Activated T-cell treated with anti-CD3 and anti-CD28 coated beads, Interleukin-2, amount 50 U/mL, for 48 hours (primary cell): ENCODE results near the gene MRPS21.
"Not testable (repeated sequence)": the region's sequence is repeated elsewhere in the genome, so short reads cannot be mapped to it uniquely, and the experiment has no call there.

Source experiments
- DNase-seq, 2 experiments: peaks; one replicate each; pipeline ENCODE4 v3.0.0-alpha.2; 2020

The MRPS21 gene

DNA sequence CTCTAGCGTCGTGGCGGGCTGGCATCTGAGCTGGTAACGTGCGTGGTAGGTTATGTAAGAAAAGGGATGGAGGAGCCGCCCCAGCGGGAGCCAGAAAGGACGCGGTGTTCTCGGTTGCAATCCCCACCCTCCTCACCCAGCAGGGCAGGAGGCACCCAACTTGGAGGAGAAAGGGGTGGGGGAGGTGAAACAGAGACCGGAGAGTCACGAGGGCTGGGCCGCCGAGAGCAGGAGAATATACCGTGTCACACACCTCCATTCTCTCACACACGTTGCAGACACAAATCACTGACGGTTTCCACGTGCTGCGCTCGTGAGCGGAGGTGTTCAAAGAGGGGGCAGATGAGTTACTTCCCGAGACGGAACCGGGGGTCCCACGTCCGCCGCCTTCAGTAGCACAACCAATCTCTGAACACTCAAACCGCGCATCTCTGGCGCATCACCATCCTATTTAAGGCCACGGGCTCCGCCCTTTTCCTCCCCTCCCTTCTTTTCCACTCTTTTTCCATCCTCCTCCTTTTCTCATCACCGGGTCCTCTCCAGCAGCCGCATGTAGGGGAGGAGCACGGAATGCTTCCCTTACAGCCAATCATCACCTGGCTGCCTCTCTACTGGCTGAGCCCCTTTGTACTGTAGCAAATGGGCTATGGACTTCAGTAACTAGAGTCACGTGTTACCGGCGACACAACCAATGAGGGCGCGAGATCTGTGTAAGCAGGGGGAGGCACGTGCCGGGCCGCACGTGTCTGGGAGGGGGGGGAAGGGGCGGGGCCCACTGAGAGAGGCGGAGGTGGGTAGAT lies 11.7 kb upstream of the MRPS21 start, which contains the start of gene CIART:
CIART (plus strand) TSS at position 797 of the 800 bp plus-strand sequence. CDS start 714 bp downstream, outside the sequence.
- DNase-seq: peak; percentile 78 to 80

DNA sequence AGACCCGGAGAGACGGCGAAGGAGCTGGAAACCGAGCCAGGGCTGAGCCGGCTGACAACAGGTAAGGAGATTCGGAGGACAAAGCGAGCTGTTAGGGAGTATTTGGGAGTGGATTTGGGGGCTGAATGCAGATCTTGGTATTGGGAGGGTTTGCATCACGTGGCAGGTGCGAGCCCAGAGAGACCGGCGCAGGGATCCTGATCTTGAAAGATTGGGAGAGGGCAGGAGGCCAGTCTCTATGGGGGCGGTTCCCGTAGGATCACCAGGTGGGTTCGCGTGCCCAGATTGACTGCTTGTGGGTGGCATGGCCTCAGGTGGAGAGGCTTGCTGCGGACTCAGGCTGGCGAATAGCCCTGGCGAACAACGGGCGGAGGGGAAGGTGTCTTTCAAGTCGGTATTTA lies 11.1 kb upstream of the MRPS21 start:
- no peak for DNase-seq

DNA sequence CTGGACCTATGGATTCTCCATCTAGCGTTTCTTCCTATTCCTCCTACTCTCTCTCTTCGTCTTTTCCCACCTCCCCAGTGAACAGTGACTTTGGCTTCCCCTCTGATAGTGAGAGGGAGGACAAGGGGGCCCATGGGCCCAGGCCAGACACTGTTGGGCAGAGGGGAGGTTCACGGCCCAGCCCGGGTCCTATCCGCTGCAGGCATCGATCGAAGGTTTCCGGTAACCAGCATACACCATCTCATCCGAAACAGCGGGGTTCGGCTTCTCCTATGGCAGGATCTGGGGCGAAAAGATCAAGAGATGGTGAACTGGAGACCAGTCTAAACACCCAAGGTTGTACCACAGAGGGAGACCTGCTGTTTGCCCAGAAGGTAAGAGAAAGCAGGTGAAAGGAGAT lies 10.4 kb upstream of the MRPS21 start:
- DNase-seq: no peak

DNA sequence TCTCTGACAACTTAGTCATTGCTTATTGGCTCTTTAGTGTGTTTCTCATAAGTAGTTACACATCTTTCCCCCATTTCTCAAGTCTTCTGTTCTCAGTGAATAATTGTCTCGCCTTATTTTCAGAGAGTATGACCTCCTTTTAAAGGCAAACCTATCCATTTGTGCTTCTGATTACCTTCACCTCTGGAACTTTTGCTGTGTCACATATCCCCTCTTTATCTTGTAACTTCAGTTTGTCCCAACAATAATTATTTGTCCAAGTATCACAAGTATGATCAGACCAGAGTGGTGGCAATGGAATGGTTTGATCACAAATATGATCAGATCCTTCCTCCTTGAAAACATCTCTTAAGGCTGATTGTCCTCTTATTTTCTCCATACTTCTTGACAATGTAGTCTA lies 5.3 kb upstream of the MRPS21 start:
- no peak for DNase-seq

DNA sequence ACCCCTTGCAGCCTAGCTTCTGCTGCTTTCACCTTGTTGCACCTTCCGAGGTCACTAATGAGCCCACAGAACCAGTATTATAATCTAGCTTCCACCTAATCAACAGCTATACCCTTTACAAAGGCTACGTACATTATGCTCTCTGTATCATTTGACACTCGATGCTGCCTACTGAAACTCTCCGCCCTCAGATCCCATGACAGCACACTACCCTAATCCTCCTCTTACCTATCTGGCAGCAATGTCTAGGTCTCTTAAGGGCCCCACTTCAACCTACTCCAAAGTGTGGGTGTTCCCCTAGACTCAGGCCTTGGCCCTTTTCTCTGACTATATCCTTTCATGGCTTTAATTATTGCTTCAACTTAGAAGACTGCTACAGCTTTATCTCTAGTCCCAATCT lies 4.8 kb upstream of the MRPS21 start:
- no peak for DNase-seq

DNA sequence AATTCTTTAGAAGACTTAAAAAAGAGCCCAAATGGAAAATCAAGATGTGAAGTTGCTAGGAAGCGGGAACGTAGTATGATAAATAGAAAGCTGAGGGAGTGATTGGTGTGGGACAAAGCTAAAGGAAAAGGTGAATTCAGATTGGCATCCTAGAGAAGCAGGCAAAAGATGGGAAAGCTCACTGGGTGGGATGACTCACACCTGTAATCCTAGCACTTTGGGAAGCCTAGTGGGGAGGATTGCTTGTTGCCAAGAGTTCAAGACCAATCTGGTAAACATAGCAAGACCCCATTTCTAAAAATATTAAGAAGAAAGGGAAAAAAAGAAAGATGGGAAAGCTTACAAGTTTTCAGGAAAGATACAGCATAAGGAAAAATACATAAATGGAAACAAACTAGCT lies 1.8 kb downstream of the MRPS21 start:
- no peak for DNase-seq

DNA sequence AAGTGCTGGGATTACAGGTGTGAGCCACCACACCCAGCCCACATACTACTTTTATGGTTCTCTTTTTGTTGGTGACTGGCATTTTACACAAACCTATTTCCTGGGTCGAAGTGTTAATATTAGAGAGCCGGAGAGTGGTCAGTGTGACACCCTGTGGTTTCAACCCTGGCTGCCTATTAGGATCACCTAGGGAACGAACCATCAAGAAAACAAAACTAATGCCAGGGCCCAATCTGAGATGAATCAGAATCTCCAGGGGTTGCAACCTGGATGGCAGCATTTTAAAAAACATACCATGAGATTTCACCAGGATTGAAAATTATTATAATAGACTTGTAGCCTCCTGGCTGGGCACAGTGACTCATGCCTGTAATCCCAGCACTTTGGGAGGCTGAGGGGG lies 6.1 kb downstream of the MRPS21 start:
- DNase-seq: no peak

DNA sequence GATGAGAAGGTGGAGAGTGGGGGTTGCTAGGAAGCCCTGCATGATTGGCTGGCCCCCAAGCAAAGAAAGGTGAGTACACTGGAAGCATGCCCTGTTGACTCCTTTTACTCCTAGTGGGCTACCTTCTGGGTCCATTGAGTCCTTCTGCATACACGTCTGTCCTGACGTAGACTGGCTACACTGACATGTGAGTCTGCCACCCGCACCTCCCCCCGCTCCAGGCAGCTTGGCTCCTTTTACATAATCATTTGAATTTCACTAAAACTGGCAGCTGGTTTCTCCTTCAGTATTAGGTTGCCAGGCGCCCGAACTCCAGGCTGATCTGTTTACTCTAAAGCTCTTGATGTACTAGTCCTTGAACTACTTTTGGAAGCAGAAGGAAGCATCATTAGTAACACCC lies 8.7 kb downstream of the MRPS21 start:
- DNase-seq: no peak

DNA sequence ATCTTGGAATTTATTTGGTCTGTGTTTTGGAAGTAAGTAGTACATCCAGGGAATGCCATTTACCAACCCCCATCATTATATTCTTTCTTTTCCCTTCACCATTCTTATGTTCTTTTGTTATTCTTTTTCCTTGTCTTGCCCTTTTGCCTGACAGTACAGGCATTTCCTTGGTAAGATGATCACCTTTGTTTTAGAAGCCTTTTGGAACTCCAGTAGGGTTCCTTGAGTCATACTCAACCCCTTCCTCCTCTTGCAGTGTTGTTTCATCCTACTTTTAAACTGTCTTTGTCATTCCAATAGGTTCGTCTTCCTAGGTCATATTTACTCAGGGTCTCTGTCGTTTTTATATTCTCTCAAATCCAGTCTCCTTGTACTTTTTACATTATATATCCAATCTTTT lies 9.2 kb downstream of the MRPS21 start:
- no peak for DNase-seq

DNA sequence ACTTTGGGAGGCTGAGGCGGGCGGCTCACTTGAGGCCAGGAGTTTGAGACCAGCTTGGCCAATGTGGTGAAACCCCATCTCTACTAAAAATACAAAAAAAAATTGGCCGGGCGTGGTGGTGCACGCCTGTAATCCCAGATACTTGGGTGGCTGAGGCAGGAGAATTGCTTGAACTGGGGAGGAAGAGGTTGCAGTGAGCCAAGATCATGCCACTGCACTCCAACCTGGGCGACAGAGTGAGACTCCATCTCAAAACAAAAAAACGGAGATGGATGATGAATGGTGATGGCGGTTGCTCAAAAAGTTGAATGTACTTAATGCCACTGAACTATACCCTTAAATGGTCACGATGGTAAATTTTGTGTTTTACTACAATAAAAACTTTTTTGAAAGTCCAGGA lies 14.9 kb downstream of the MRPS21 start:
- DNase-seq: not testable (repeated sequence)

DNA sequence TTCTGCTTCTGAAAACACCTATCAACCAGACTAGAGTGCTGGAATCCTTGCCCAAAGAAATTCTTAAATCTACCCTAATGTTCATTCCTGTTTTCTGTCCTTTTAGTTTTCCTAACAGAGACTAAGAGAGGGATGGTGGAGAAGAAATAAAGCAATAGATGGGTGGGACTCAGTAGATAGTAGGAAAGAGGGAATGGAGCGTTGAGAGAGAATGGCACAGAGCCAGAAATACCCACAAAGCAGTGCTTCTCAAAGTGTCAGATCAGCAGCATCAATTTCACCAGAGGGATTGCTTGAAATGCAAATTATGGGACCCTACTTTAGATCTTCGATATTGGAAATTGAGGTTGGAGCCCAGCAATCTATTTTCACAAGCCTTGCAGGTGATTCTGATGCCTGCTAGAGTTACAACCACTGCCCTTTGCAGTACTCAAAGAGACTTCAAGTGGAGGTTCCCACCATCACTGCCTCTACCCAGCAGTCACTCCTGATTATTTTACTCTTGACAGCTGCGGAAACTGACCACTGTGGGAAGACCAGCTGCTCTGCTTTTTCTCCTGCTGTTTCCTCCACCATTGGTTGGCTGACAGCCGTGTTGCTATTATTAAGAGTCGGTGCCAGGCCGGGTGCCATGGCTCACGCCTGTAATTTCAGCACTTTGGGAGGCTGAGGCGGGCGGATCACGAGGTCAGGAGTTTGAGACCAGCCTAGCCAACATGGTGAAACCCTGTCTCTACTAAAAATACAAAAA lies 16.3 kb downstream of the MRPS21 start:
- no peak for DNase-seq

DNA sequence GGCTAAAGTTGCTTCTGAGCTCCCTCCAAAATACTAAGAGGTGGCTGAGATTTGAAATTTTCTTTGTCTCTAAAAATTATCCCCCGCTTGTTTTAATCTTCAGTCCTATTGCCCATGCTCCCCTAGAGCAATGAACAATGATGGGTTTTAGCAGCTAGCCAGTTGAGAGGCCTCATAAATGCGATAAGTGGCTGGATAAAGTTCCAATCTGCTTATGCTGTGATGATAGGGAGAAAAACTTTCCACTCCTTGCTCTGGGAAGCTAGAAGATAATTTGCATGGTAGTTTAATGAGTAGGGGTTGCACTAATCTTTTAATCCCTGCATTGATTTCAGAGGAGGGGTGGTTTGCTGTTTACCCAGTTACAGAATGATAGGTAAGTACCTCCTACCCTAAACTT lies 18.1 kb downstream of the MRPS21 start:
- no peak for DNase-seq

DNA sequence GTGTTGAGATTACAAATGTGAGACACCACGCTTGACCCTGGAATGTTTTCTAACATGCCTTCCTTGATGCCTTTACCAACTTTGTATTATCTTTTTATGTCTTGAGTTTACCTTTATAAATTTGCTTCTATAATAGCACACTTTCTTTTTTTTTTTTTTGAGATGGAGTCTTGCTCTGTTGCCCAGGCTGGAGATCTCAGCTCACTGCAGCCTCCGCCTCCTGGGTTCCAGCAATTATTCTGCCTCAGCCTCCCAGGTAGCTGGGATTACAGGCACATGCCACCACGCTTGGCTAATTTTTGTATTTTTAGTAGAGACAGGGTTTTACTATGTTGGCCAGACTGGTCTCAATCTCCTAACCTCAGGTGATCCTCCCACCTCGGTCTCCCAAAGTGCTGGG lies 21.0 kb downstream of the MRPS21 start:
- not testable (repeated sequence) for DNase-seq

DNA sequence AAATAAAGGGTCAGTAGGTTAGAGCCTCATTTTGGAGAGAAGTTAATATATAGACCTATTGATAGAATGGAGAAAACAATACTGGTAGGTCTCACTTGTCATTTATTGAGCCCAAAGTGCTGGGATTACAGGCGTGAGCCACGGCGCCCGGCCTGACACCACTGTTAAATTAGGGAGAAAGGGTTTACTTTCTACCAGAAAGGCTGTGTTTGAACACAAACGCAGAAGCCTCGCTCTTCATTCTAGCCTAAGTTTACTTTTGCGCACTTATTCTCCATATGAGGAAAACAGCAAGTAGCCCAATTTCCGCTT lies 27.0 kb downstream of the MRPS21 start:
- no peak for DNase-seq

DNA sequence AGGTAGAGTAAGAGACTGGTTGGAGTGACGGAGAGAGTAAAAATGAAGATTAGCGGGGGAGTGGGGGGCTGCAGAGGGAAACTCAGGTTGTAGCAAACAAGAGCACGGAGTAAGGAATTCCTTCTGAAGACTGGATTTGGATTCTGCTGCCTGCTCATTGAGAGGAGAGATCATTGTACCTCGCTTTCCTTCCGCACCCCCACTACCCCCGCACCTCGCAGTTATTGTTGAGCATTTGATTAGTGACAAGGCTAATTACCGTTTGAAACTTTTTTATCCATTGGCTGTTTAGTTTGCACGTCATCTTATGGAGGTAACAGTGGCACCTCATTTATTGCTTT lies 28.1 kb downstream of the MRPS21 start:
- no peak for DNase-seq

DNA sequence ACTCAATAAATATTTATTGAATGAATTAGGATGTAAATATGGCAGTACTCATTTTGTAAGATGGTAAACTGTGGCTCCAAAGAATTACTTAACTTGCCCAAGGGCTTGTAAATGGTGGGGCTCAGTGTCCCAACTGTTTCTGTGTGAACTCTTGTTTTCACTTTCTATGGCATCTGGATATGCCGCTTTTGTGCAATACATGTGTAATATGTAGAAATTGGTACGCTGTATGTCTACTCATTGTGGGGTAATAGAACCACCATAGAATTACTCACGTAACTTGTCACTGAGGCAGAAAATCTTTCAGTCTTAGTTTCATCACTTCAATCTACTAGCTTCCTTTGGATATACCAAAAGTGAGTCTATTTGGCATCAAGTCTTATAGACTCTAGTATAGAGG lies 28.6 kb downstream of the MRPS21 start:
- DNase-seq: peak in 1 of 2 experiments; percentile 32

DNA sequence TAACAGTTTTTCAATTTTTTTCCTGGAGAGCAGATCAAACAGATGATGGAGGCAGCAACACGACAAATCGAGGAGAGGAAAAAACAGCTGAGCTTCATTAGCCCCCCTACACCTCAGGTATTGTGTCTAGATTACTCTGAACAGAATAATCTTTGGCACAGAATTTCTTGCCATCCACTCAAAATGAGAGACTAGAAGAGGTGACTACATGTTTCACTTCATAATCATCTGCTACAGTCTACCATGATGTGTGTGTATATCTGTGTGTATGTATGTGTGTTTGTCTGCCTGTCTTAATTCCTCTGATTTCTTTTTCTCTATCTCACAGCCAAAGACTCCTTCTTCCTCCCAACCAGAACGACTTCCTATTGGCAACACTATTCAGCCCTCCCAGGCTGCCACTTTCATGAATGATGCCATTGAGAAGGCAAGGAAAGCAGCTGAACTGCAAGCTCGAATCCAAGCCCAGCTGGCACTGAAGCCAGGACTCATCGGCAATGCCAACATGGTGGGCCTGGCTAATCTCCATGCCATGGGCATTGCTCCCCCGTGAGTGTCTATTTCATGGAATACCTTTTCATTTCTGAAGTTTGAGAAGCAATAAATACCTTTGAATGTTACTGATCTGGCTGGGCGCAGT lies 39.1 kb downstream of the MRPS21 start:
- no peak for DNase-seq

DNA sequence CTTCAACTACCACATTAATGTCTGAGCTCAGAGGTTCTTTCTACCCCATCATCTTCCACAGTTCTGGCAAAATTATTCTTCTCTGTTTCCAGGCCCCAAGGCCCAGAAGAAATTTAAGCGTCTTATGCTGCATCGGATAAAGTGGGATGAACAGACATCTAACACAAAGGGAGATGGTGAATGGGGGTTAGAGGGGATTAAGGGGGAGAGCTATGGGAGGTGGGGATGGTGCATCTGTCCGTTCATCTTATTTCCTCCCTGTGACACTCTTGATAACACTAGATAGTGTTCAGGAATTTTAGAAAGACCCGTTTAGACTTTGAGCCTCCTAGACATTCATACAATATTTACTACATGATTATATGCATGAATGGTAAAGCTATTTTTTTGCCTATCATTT lies 52.7 kb downstream of the MRPS21 start:
- no peak for DNase-seq

DNA sequence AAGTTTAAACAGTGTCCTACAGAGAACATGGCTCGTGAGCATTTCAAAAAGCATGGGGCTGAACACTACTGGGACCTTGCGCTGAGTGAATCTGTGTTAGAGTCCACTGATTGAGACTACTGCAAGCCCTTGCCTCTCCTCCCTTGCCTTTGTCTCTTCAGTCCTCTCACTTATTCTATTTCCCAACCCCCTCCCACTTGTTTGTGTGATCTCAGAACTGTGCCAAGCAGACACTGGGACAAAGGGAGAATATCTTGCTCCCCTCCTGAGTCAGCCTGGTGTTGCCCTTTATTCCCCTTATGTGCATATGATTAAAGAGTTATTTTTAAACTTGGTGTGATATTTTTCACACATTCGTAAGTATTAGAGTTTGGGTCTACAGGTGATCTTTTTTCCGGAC lies 59.2 kb downstream of the MRPS21 start:
- DNase-seq: peak; percentile 4 to 8
